Sigmoid colon (tissue), 3 donors: ENCODE results near the gene SELENOM.

Experiments used
- POLR2A ChIP-seq, 2 donors: fragments of 450-650 bp; IDR thresholded peaks; one replicate each; pipeline ENCODE4 v1.6.1; 2016; ENCODE audit warnings: antibody characterized with exemption in 2 of 2, mild to moderate bottlenecking in 2 of 2, moderate library complexity in 2 of 2
- TF ChIP-seq, protein P1 (sequence below), 4 experiments: fragments of 450-650 bp in 3 of 4; fragments of 200-600 bp in 1 of 4; IDR thresholded peaks; one replicate each; pipeline ENCODE4 v1.5.1; 2016 to 2019; ENCODE audit warnings: antibody characterized with exemption in 4 of 4, mild to moderate bottlenecking in 3 of 4, moderate library complexity in 2 of 4

DNA sequence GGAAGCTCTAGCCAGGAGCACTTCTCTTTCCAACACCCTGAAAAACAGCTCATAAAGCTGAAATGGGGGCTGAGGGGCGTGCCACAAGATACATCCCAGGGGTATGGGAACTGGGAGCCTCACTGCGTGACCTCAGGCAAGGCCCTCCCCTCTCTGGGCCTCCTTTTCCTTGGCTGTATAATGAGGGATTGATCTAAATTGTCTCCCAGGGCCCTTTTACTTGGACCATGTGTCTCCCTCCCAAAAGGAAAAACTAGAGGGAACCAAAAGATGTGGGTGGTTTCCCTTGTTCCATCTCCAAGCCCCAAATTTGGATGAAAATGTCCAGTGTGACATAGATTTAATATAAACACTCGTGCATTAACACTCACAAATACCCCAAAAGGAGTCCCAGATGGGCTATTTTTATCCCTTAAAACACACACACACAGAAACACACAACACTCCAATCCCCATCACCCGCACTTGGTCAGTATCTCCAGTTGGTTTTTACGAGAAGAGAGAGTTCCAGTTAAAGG, 52.2 kb downstream of the SELENOM start:
- TF ChIP-seq, protein P1, sequence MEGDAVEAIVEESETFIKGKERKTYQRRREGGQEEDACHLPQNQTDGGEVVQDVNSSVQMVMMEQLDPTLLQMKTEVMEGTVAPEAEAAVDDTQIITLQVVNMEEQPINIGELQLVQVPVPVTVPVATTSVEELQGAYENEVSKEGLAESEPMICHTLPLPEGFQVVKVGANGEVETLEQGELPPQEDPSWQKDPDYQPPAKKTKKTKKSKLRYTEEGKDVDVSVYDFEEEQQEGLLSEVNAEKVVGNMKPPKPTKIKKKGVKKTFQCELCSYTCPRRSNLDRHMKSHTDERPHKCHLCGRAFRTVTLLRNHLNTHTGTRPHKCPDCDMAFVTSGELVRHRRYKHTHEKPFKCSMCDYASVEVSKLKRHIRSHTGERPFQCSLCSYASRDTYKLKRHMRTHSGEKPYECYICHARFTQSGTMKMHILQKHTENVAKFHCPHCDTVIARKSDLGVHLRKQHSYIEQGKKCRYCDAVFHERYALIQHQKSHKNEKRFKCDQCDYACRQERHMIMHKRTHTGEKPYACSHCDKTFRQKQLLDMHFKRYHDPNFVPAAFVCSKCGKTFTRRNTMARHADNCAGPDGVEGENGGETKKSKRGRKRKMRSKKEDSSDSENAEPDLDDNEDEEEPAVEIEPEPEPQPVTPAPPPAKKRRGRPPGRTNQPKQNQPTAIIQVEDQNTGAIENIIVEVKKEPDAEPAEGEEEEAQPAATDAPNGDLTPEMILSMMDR (IDR thresholded peaks at IDR 0.05): no peak
- TF ChIP-seq POLR2A (IDR thresholded peaks at IDR 0.05): no peak
